NCI-H2107 (cell line): ENCODE measurements around the gene ELMO2.

Experiments used
- DNase-seq: peaks from one replicate; lab custom pipeline; 2025; lab: John Stamatoyannopoulos, UW

The ELMO2 gene

DNA sequence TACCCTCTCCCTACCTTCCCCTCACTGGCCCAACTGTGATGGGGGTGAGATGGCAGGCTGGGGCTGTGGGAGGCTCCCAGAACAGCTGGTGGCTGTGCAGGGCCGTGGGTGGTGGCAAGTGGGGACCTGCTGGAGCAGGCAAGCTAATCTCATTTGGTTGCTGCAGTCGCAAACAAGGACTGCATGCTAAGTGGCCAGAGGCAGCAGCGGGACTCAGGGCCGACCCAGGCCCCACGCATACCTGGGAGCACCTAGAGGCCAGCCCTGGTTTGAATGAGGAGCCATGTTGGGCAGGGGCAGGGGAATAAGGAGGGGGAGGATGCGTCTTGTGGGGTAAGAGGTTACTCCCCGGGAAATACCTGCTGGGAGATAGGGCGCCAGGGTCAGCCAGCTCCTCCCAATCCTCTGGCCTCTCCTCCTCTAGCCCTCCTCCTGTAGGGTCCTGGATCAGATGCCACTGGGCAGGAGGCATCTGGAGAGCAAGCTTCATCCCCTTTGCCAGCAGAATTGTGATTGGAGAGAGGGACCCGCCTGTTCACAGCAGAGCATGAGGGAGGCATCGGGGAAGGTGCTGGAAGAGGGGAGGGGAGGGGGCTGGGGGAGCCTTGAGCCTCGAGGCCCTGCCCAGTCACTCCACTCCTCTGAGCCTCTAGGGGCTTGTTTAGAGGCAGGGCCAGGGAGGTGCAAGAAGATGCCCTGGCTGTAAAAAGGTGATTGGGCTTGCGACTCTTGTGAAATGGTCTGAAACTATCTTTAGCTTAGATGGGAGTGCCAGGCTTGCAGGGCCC lies 73.8 kb downstream of the ELMO2 start:
- DNase-seq: no peak

GRCh38 chr20:46331611-46332361 lies 74.6 kb downstream of the ELMO2 start:
- DNase-seq: no peak

GRCh38 chr20:46330831-46331371 lies 75.5 kb downstream of the ELMO2 start:
- DNase-seq: no peak

- no peak for DNase-seq
Measured at GRCh38 chr20:46330072-46330763, 76.2 kb downstream of the ELMO2 start.

DNA sequence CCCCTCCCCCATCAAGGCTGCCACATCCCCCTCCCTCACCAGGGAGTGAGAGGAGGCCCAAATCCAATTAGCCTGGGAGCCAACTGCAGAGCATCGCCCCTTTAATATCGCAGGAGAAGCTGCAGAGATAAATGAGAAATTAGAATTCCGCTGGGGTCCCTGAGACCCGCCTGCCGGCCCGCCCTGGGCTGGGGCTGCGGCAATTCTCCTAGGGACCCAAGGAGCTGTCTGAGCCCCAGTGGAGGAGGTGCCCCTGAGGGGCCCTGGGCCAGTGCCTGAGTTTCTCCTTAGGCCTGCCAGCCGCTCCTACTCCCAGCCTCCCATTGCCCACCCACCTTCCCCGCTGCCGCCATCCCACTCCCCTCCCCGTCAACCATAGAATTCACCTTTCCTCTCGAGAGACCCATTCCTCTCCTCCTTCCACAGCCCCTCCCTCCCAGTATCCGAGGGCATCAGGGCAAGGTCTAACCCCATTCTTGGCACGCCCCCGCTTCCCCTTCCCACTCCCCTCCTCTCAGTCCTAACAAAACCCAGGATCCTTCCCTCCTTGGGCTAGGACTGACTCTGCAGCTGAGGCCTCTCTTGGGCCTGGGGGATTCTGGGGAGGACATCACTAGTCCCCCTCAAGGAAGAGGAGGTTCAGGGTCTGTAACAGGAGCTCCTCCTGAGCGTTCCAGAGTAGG lies 78.1 kb downstream of the ELMO2 start:
- DNase-seq: no peak

GRCh38 chr20:46327557-46327956 lies 78.9 kb downstream of the ELMO2 start:
- DNase-seq: no peak

- DNase-seq: no peak
Measured at GRCh38 chr20:46325789-46326188, 80.6 kb downstream of the ELMO2 start.

DNA sequence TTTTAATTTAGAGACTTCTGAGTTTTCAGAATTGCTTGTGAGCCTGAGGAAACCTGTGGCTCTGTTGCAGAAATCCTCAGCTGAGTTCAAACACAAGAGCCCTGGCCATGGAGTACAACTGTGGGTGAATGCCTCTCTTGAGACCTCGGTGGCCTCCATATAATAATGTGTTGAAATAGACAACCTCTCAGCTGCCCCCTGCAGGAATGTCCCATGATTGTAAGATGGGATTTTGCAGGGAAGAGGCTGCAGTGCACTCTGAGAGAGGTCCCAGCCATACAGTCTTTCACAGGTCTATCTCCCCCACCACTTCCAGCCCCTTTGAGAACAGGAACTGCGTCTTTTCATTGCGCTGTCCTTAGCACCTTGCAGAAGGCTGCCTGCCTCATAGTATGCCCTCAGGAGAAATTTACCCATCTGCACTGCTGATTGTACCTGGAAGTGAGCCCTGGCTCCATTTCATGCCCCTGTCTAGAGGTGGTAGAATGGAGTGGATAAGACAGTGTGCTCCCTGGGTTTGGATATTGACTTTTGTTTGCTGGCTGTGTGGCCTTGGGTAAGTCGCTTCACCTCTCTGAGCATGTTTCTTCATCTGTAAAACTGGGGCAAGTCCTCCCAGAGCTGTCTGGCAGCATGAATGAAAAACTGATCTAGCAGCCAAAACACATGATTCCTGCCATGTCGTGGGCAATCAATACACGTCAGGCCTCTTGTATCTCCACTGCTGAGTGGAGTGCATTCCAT lies 81.3 kb downstream of the ELMO2 start:
- no peak for DNase-seq

GRCh38 chr20:46324379-46324778 lies 82.0 kb downstream of the ELMO2 start:
- no peak for DNase-seq

DNA sequence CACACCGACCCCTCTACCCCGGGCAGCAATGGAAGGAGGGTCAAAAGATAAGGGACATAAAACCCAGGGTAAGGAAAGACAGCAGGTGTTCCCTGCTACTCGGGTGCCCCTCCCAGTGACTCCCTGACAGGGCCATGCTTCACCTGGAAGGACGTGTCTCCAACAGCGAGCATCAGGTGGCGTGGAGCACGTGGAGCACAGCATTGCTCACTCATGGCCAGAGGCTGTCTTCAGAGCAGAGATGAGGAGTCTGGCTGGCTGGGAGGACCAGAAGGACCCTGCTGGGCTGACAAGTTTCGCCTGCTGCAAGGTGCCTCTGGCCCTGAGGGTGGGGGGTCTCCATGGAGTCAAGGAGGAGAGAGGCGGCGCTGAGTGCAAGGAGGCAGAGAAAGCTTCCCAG lies 82.9 kb downstream of the ELMO2 start:
- no peak for DNase-seq

DNA sequence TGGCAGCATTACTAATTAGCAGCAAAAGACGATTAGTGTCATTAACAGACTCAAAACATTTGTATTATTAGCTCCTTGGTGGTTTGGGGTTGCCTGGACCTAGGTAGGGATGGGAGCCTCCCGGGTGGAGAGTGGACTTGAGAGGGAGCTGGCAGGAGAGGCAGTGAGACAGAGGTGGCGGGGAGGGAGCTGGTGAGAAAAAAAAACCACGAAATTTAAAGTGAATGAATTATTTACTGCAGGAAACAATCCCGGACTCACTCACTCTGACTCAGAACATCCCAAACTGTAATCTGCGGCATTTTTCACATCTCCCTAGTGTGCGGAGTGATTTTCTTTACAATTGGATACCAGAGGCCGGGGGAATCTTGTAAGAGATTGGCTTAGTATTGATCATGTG lies 83.8 kb downstream of the ELMO2 start:
- no peak for DNase-seq

DNA sequence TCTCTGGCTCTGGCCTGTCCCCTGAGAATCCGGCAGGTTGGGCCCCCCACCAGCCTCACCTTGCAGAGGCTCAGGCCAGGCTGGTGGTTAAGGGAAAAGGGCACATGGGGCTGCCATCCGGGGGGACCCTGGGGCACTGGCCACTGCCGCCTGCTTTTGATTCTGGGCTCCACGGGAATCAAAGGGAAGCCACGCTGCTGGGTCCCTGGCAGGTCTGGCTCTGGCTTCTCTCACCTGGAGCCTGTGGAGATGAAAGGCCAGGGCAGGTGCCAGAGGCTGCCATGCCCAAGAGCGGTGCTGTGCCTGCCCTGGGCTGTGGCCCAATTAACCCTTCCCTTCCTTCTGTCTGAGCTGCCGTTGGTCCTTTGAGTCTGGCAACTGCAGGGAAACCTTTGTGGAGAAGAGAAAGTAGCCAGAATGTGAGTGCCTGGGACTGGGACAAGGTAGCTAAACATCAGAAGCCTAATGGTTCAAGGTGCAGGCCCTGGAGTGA lies 88.7 kb downstream of the ELMO2 start:
- no peak for DNase-seq

DNA sequence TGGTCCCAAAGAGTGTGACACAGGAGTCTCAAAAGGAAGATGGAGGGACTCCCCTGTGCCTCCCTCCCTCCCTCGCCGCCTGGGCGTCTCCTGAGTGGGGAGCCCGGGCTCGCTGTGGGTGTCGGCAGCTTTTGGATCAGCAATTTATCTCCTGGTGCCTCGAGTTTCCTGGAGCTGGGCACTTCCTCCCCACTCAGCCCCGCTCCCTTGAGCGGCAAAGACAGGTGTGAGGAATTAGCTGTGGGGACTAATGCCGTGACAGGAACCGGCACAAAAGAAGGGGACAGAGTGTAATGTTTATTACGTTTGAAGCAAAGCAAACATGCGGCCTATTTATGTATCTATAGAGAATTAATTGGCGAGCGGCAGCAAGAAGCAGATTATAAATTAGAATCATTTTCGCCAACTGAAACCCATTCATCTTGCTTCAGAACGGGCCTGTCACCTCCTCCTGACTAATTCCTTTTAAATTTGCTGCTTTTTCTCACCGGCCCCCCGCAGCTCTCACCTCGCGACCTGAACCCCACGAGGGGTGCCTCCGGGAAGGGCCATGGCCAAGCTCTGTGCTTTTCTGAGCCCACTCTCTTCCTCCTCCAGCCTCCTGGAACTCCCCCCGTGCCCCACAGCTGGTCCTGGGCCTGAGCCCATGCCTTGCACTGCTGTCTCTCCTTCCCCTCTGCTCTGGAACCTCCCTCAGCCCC lies 89.3 kb downstream of the ELMO2 start:
- no peak for DNase-seq
